HepG2 (cell line): ENCODE data around the gene CPT1A. TPM values are rescaled to one million over a fixed set of nuclear protein-coding genes. Genes with fewer than 3 reads are reported as not detected.

Source experiments
- ATAC-seq: fragments of 200-7000 bp; cut with Tn5 transposase; 3 replicates; pipeline ENCODE4 v1.9.1; 2020; ENCODE audit warnings: mild to moderate bottlenecking, moderate library complexity
- BruUV-seq: library from RNA; stranded (reverse); fragments of 400-500 nt; replicated peaks from 2 replicates; lab custom pipeline; 2021; lab: Mats Ljungman, UMichigan
- CTCF ChIA-PET: fragments of 300-600 bp; formaldehyde crosslinking; extraction: SDS; loops from one replicate; lab custom pipeline; 2021; ENCODE audit warnings: low total read pairs, inconsistent platforms, low intra/inter-chr PET ratio; lab: Yijun Ruan, JAX
- POLR2A ChIA-PET: fragments of 350-600 bp; sonication (Branson Sonifier 250); formaldehyde crosslinking; loops from one replicate; lab custom pipeline; 2020; ENCODE audit warnings: antibody characterized with exemption, inconsistent platforms; lab: Yijun Ruan, JAX
- DNase-seq: peaks from one replicate; pipeline ENCODE4 v3.0.0-alpha.2; 2015; ENCODE audit warnings: low spot score
- FAIRE-seq: peaks from 3 replicates; lab custom pipeline; 2011; peaks lifted over from hg19 to GRCh38; lab: Jason Lieb, UNC
- H2AFZ ChIP-seq: one replicate; pipeline ENCODE4 v1.6.1; 2011; ENCODE audit warnings: low read length, inconsistent platforms
- H3K27ac ChIP-seq: fragments of 300-600 bp; 3 replicates; pipeline ENCODE4 v1.8.0; 2011; ENCODE audit warnings: mixed run types, mild to moderate bottlenecking, mixed read lengths, low read length, inconsistent platforms; ENCODE audit not compliant: insufficient read depth; ENCODE audit errors: extremely low read length
- H3K27me3 ChIP-seq, 2 experiments: fragments of 200-600 bp in 1 of 2; 2 replicates in 1 of 2; 3 replicates in 1 of 2; pipeline versions ENCODE4 v1.6.0 to v1.8.0; 2011; ENCODE audit warnings: low read length in 2 of 2, mild to moderate bottlenecking in 2 of 2, moderate library complexity in 2 of 2, inconsistent platforms in 1 of 2; ENCODE audit not compliant: insufficient read depth in 2 of 2, control insufficient read depth in 1 of 2
- H3K36me3 ChIP-seq, 2 experiments: fragments of 200-600 bp in 1 of 2; replicated peaks in 1 of 2; 2 replicates in 1 of 2; 3 replicates in 1 of 2; pipeline versions ENCODE4 v1.5.1 to v1.8.0; 2011; ENCODE audit warnings: low read length in 2 of 2, inconsistent platforms in 1 of 2; ENCODE audit not compliant: insufficient read depth in 2 of 2, control insufficient read depth in 1 of 2
- H3K4me1 ChIP-seq: 2 replicates; pipeline ENCODE4 v1.5.1; 2012; ENCODE audit warnings: low read length, inconsistent platforms; ENCODE audit not compliant: insufficient read depth
- H3K4me2 ChIP-seq: 2 replicates; pipeline ENCODE4 v1.6.0; 2011; ENCODE audit warnings: low read depth, low read length, inconsistent platforms
- H3K4me3 ChIP-seq, 3 experiments: fragments of 200-600 bp in 1 of 3; sonication (generic), shearing (Covaris generic) in 1 of 3; replicated peaks in 1 of 3; 2 replicates each; pipeline ENCODE4 v1.5.1; 2011 to 2016; ENCODE audit warnings: low read length in 3 of 3, inconsistent platforms in 2 of 3, low read depth in 2 of 3, mild to moderate bottlenecking in 2 of 3, control low read depth in 1 of 3, mixed read lengths in 1 of 3; ENCODE audit not compliant: insufficient read depth in 1 of 3
- H3K79me2 ChIP-seq: one replicate; pipeline ENCODE4 v1.6.1; 2011; ENCODE audit warnings: low read length, inconsistent platforms; ENCODE audit not compliant: insufficient read depth
- H3K9ac ChIP-seq: 2 replicates; pipeline ENCODE4 v1.6.0; 2011; ENCODE audit warnings: mild to moderate bottlenecking, low read depth, low read length, inconsistent platforms; ENCODE audit not compliant: insufficient read depth
- H3K9me3 ChIP-seq: 2 replicates; pipeline ENCODE4 v1.5.1; 2012; ENCODE audit warnings: mild to moderate bottlenecking, low read length
- H4K20me1 ChIP-seq: 2 replicates; pipeline ENCODE4 v1.6.0; 2011; ENCODE audit warnings: inconsistent platforms, mild to moderate bottlenecking, low read length, moderate library complexity; ENCODE audit not compliant: insufficient read depth
- CEBPG ChIP-seq: IDR thresholded peaks from 2 replicates; pipeline ENCODE4 v1.6.1; 2016
- EED ChIP-seq: sonication (generic); formaldehyde crosslinking; IDR thresholded peaks from 2 replicates; pipeline ENCODE4 v1.5.0; 2020; ENCODE audit warnings: mild to moderate bottlenecking, missing genetic modification reagents
- GATA4 ChIP-seq: sonication (generic); IDR thresholded peaks from 2 replicates; pipeline ENCODE4 v1.6.1; 2016; ENCODE audit warnings: antibody characterized with exemption, low read depth, borderline replicate concordance
- SNAI1 ChIP-seq: sonication (generic); formaldehyde crosslinking; IDR thresholded peaks from 2 replicates; pipeline ENCODE4 v1.5.0; 2020; ENCODE audit warnings: mild to moderate bottlenecking, missing genetic modification reagents, borderline replicate concordance
- TP53 ChIP-seq: sonication (generic); formaldehyde crosslinking; conservative IDR thresholded peaks from 2 replicates; pipeline ENCODE4 v1.4.0; 2020; ENCODE audit warnings: missing genetic modification reagents
- ZFP1 ChIP-seq: IDR thresholded peaks from 2 replicates; pipeline ENCODE4 v1.6.1; 2016
- ZNF230 ChIP-seq: sonication (generic); formaldehyde crosslinking; IDR thresholded peaks from 2 replicates; pipeline ENCODE4 v1.4.0; 2020; ENCODE audit warnings: mild to moderate bottlenecking, missing genetic modification reagents
- ZNF354B ChIP-seq: sonication (generic); formaldehyde crosslinking; IDR thresholded peaks from 2 replicates; pipeline ENCODE4 v1.8.0; 2022; ENCODE audit warnings: mild to moderate bottlenecking, missing genetic modification reagents
- ZNF776 ChIP-seq: sonication (generic); formaldehyde crosslinking; IDR thresholded peaks from 2 replicates; pipeline ENCODE4 v1.4.0; 2020; ENCODE audit warnings: mild to moderate bottlenecking, missing genetic modification reagents
- WGBS: methylation state at CpG from one replicate; pipeline ENCODE4 v1.1.6; 2017; ENCODE audit warnings: low lambda C conversion rate; 5-methylcytosine and 5-hydroxymethylcytosine counted together
- in situ Hi-C: cut with HindIII; loops from 2 replicates; pipeline ENCODE4 v1.10.0; 2017; ENCODE audit warnings: low pct_unique_long_range_greater_than_20kb; ENCODE audit not compliant: extremely low pct_ligation_motif_present
- intact Hi-C: fragments of 100-400 bp; cut with micrococcal nuclease; formaldehyde crosslinking; loops from one replicate; pipeline ENCODE4 v1.10.0; 2022; ENCODE audit not compliant: unreplicated experiment
- polyA plus RNA-seq, 8 experiments: library from polyadenylated mRNA; depleted of rRNA in 3 of 8; stranded (reverse) in 7 of 8; unstranded in 1 of 8; fragments of >200 nt; fragmentation: Illumina TruSeq in 4 of 8; extraction: Trizol in 4 of 8; gene quantifications; 2 replicates each; pipeline versions ENCODE4 v1.2.1 to v1.2.3, GENCODE V29; 2011 to 2016; ENCODE audit warnings: low read depth in 4 of 8, missing spikeins in 1 of 8, mixed read lengths in 1 of 8; ENCODE audit not compliant: insufficient read depth in 1 of 8
- total RNA-seq, 5 experiments: library from RNA; depleted of rRNA; stranded (reverse); fragments of >200 nt; fragmentation: Illumina TruSeq; extraction: Trizol; gene quantifications; 2 replicates each; pipeline ENCODE4 v1.2.3, GENCODE V29; 2016; ENCODE audit warnings: low read depth in 1 of 5
- TF ChIP-seq, protein P1 (sequence below): IDR thresholded peaks from 2 replicates; pipeline ENCODE4 v1.6.1; 2016; ENCODE audit warnings: low read depth, control low read depth
- TF ChIP-seq, protein P2 (sequence below): sonication (generic); formaldehyde crosslinking; IDR thresholded peaks from 2 replicates; pipeline ENCODE4 v1.4.0; 2020; ENCODE audit warnings: mild to moderate bottlenecking, missing genetic modification reagents
- TF ChIP-seq, protein P3 (sequence below): sonication (generic); formaldehyde crosslinking; IDR thresholded peaks from 2 replicates; pipeline ENCODE4 v1.4.0; 2020; ENCODE audit warnings: missing genetic modification reagents; ENCODE audit errors: not compliant biosample characterization

CPT1A gene
- total and polyA plus RNA-seq, 2 of the 13 experiments (the other 11 are each of a cell fraction or from before 2014, with no cell fraction given) = 7.0 to 7.1 TPM

DNA sequence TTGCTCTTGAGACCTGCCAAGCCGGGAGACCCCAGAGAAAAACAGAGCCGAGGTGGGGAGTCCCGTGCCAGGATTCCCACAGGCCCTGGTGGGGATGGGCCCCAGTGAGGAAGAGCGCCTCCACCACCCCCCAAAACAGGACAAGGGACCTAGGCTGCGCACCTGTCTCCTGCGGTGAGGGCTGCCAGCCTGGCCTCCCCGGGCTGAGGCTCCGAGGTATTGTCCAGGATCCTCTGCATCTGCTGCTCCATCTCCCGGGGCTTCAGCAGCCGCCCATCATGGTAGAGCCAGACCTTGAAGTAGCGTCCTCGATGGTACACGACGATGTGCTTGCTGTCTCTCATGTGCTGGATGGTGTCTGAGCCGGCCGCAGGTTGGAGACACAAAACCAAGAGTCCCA, 57.1 kb downstream of the CPT1A start:
- no peaks in the 10 kb centered on the region for H3K9me3 ChIP-seq
- no peaks in the 10 kb centered on the region for H3K79me2 ChIP-seq
- ATAC-seq (no peak), DNase-seq (no peak), FAIRE-seq (no peak)
- POLR2A ChIA-PET = interaction anchor here (1.1 kb wide), 1 partner anchor 60 kb away, joined by 3 read pairs; no protein-coding TSS in a partner anchor
- H2AFZ ChIP-seq = no peak overlapping the region
- CTCF ChIA-PET = no interaction called here
- peaks cover 0 to 4% of the 10 kb centered on the region in 2 experiments; a peak in 1 of 5 replicates for H3K36me3 ChIP-seq
- BruUV-seq = no TSS peak
- no peak overlapping the region for H3K9ac ChIP-seq
- no peaks in the 10 kb centered on the region for H3K4me1 ChIP-seq
- in situ Hi-C loops (no loop called here), intact Hi-C loops (no loop called here)
- H3K27ac ChIP-seq = no peak overlapping the region
- no peak for TF ChIP-seq TP53 (CRISPR knock-in tag)
- TF ChIP-seq, protein P1, sequence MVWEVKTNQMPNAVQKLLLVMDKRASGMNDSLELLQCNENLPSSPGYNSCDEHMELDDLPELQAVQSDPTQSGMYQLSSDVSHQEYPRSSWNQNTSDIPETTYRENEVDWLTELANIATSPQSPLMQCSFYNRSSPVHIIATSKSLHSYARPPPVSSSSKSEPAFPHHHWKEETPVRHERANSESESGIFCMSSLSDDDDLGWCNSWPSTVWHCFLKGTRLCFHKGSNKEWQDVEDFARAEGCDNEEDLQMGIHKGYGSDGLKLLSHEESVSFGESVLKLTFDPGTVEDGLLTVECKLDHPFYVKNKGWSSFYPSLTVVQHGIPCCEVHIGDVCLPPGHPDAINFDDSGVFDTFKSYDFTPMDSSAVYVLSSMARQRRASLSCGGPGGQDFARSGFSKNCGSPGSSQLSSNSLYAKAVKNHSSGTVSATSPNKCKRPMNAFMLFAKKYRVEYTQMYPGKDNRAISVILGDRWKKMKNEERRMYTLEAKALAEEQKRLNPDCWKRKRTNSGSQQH (CRISPR knock-in tag) = no peak
- TF ChIP-seq SNAI1 (CRISPR knock-in tag) = no peak
- TF ChIP-seq ZNF354B = no peak
- no peak for TF ChIP-seq ZNF230 (CRISPR knock-in tag)
- TF ChIP-seq, protein P2, sequence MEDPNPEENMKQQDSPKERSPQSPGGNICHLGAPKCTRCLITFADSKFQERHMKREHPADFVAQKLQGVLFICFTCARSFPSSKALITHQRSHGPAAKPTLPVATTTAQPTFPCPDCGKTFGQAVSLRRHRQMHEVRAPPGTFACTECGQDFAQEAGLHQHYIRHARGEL = no peak
- TF ChIP-seq CEBPG (CRISPR knock-in tag) = no peak
- TF ChIP-seq, protein P3, sequence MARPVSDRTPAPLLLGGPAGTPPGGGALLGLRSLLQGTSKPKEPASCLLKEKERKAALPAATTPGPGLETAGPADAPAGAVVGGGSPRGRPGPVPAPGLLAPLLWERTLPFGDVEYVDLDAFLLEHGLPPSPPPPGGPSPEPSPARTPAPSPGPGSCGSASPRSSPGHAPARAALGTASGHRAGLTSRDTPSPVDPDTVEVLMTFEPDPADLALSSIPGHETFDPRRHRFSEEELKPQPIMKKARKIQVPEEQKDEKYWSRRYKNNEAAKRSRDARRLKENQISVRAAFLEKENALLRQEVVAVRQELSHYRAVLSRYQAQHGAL (CRISPR knock-in tag) = no peak
- no peak for TF ChIP-seq GATA4
- TF ChIP-seq EED = no peak
- TF ChIP-seq ZFP1 (CRISPR knock-in tag) = no peak
- no peak for TF ChIP-seq ZNF776
- no peaks in the 10 kb centered on the region for H4K20me1 ChIP-seq
- 88% methylated on average over 4 of the region's 16 CpGs for WGBS
- H3K4me2 ChIP-seq = no peak overlapping the region
- H3K4me3 ChIP-seq = no peak overlapping the region
- H3K27me3 ChIP-seq = no peaks in the 10 kb centered on the region
